Esophagus squamous epithelium (tissue), 4 donors: Measurements from ENCODE around the gene IRAK1BP1.

Source experiments
- POLR2A ChIP-seq, 4 donors: fragments of 450-650 bp; IDR thresholded peaks; one replicate each; pipeline ENCODE4 v1.6.1; 2017; ENCODE audit warnings: antibody characterized with exemption in 4 of 4, mild to moderate bottlenecking in 4 of 4, moderate library complexity in 3 of 4
- TF ChIP-seq, protein P1 (sequence below), 6 experiments: fragments of 450-650 bp in 4 of 6; fragments of 200-600 bp in 2 of 6; sonication (generic) in 2 of 6; IDR thresholded peaks; one replicate each; pipeline ENCODE4 v1.5.1; 2016 to 2019; ENCODE audit warnings: antibody characterized with exemption in 6 of 6, mild to moderate bottlenecking in 4 of 6, moderate library complexity in 4 of 6

DNA sequence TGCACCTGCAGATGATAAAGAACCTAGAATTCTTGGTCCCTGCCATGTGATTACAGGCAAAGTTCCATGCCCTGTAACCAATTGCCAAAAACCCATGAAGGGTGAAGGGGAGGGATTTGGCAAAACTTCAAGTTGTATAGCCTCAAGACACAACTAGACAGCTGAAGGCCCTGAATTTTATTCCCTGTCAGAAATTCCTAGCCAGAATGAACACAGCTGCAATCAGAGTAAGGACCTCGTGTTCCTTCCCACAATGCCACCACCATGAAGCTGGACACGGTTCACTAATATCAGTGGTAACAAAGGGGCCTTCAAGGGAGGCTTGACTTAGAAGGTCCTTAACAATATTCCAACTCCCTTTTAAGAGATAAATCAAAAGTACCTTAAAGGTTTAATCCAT, 22.5 kb upstream of the IRAK1BP1 start:
- no peak for TF ChIP-seq POLR2A (IDR thresholded peaks at IDR 0.05)
- TF ChIP-seq, protein P1, sequence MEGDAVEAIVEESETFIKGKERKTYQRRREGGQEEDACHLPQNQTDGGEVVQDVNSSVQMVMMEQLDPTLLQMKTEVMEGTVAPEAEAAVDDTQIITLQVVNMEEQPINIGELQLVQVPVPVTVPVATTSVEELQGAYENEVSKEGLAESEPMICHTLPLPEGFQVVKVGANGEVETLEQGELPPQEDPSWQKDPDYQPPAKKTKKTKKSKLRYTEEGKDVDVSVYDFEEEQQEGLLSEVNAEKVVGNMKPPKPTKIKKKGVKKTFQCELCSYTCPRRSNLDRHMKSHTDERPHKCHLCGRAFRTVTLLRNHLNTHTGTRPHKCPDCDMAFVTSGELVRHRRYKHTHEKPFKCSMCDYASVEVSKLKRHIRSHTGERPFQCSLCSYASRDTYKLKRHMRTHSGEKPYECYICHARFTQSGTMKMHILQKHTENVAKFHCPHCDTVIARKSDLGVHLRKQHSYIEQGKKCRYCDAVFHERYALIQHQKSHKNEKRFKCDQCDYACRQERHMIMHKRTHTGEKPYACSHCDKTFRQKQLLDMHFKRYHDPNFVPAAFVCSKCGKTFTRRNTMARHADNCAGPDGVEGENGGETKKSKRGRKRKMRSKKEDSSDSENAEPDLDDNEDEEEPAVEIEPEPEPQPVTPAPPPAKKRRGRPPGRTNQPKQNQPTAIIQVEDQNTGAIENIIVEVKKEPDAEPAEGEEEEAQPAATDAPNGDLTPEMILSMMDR (IDR thresholded peaks at IDR 0.05) = no peak
